ENCODE measurements around the gene CLEC16A. TPM values are rescaled to one million over a fixed set of nuclear protein-coding genes. Genes with fewer than 3 reads are reported as not detected.
"Not testable (repeated sequence)": the region's sequence is repeated elsewhere in the genome, so short reads cannot be mapped to it uniquely, and the experiment has no call there.

CLEC16A gene
- total and polyA plus RNA-seq, 9 donors = 11.5 to 18.3 (median 14.9) TPM

GRCh38 chr16:10923650-10924214, 20.6 kb upstream of the CLEC16A start:
- 69% methylated on average over 13 of the region's 14 CpGs for WGBS (ENCODE audit: insufficient coverage)
- Histone ChIP-seq H3K27ac (ENCODE audit: low read length) (peak overlapping the region; percentile 76), H3K4me1 (ENCODE audit: control insufficient read depth, insufficient read depth, low read length) (peaks cover 46% of the 10 kb centered on the region), H3K4me3 (ENCODE audit: low read length) (no peak overlapping the region), H3K27me3 (ENCODE audit: control insufficient read depth, insufficient read depth, low read length) (no peaks in the 10 kb centered on the region), H3K9me3 (replicated peaks; ENCODE audit: control insufficient read depth, low read depth, low read length) (no peaks in the 10 kb centered on the region), H3K36me3 (ENCODE audit: control insufficient read depth, insufficient read depth, low read length) (peaks cover 41% of the 10 kb centered on the region)
- DNase-seq = peak; percentile 69

GRCh38 chr16:10925285-10925684, 19.1 kb upstream of the CLEC16A start:
- not testable (repeated sequence) for H3K27ac ChIP-seq (ENCODE audit: low read length); H3K4me3 ChIP-seq (ENCODE audit: low read length); H3K27me3 ChIP-seq (ENCODE audit: control insufficient read depth, insufficient read depth, low read length); H3K9me3 ChIP-seq (replicated peaks; ENCODE audit: control insufficient read depth, low read depth, low read length); DNase-seq
- H3K4me1 ChIP-seq (ENCODE audit: control insufficient read depth, insufficient read depth, low read length) = peaks cover 43% of the 10 kb centered on the region
- 100% methylated on average over 2 of the region's 3 CpGs for WGBS (ENCODE audit: insufficient coverage)
- H3K36me3 ChIP-seq (ENCODE audit: control insufficient read depth, insufficient read depth, low read length) = peaks cover 55% of the 10 kb centered on the region

DNA sequence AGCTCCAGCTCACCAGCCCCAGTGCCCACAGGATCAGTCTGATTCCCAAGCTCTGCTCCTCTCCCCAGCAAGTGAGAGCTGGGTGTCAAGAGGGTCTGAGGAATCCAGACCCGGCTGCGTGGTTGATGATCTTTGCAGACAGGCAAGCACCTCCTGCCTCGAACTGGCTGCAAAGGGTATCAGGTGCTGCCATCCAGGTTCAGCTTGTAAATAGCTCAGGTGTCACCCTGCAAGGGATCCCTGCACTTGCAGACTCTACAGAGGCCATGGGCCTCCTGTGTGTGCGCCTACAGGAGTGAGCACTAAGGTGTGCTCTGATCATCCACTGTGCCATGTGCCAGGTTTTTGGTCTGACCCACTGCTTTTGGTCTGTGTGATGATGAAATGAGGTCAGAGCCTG, 18.3 kb upstream of the CLEC16A start:
- Histone ChIP-seq H3K36me3 (ENCODE audit: control insufficient read depth, insufficient read depth, low read length) (peaks cover 60% of the 10 kb centered on the region), H3K27ac (ENCODE audit: low read length) (no peak overlapping the region), H3K4me3 (ENCODE audit: low read length) (no peak overlapping the region), H3K9me3 (replicated peaks; ENCODE audit: control insufficient read depth, low read depth, low read length) (no peaks in the 10 kb centered on the region), H3K4me1 (ENCODE audit: control insufficient read depth, insufficient read depth, low read length) (peaks cover 36% of the 10 kb centered on the region), H3K27me3 (ENCODE audit: control insufficient read depth, insufficient read depth, low read length) (no peaks in the 10 kb centered on the region)
- WGBS (ENCODE audit: insufficient coverage) = 60% methylated on average over 2 of the region's 4 CpGs
- DNase-seq = no peak

GRCh38 chr16:10926867-10927266, 17.5 kb upstream of the CLEC16A start:
- WGBS (ENCODE audit: insufficient coverage) = 90% methylated on average over 2 of the region's 5 CpGs
- no peak for DNase-seq
- Histone ChIP-seq H3K36me3 (ENCODE audit: control insufficient read depth, insufficient read depth, low read length) (peaks cover 57% of the 10 kb centered on the region), H3K9me3 (replicated peaks; ENCODE audit: control insufficient read depth, low read depth, low read length) (no peaks in the 10 kb centered on the region), H3K27ac (ENCODE audit: low read length) (no peak overlapping the region), H3K4me3 (ENCODE audit: low read length) (no peak overlapping the region), H3K4me1 (ENCODE audit: control insufficient read depth, insufficient read depth, low read length) (peaks cover 28% of the 10 kb centered on the region), H3K27me3 (ENCODE audit: control insufficient read depth, insufficient read depth, low read length) (no peaks in the 10 kb centered on the region)

- Histone ChIP-seq H3K9me3 (replicated peaks; ENCODE audit: control insufficient read depth, low read depth, low read length) (no peaks in the 10 kb centered on the region), H3K27ac (ENCODE audit: low read length) (no peak overlapping the region), H3K4me1 (ENCODE audit: control insufficient read depth, insufficient read depth, low read length) (peaks cover 22% of the 10 kb centered on the region), H3K36me3 (ENCODE audit: control insufficient read depth, insufficient read depth, low read length) (peaks cover 61% of the 10 kb centered on the region), H3K27me3 (ENCODE audit: control insufficient read depth, insufficient read depth, low read length) (no peaks in the 10 kb centered on the region), H3K4me3 (ENCODE audit: low read length) (no peak overlapping the region)
- DNase-seq = no peak
- 92% methylated on average over 7 of the region's 11 CpGs for WGBS (ENCODE audit: insufficient coverage)
Measured at GRCh38 chr16:10927497-10928112, 16.8 kb upstream of the CLEC16A start.

DNA sequence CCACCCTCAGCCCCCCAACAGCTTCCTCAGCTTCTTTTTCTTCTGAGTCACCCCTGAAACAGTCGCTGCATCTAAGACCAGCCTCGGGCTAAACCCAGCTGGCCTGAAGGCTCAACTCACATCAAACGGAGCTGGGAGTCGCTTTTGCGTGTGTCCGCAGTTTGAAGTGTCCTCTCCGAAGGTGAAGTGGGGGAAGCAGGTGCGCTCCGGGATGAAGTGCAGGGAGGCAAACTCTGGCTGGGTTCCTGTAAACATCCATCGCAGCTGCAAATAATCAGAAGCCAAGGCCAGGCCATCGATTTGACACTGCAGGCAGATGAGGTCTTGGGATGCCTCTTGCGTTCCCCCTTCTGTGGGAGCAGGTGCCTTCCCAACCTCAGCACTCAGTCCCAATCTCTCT, 15.3 kb upstream of the CLEC16A start:
- not testable (repeated sequence) for H3K4me3 ChIP-seq (ENCODE audit: low read length); H3K27ac ChIP-seq (ENCODE audit: low read length); H3K4me1 ChIP-seq (ENCODE audit: control insufficient read depth, insufficient read depth, low read length); DNase-seq; H3K9me3 ChIP-seq (replicated peaks; ENCODE audit: control insufficient read depth, low read depth, low read length); H3K27me3 ChIP-seq (ENCODE audit: control insufficient read depth, insufficient read depth, low read length)
- peaks cover 73% of the 10 kb centered on the region for H3K36me3 ChIP-seq (ENCODE audit: control insufficient read depth, insufficient read depth, low read length)
- WGBS (ENCODE audit: insufficient coverage) = 82% methylated on average over 8 of the region's 12 CpGs

DNA sequence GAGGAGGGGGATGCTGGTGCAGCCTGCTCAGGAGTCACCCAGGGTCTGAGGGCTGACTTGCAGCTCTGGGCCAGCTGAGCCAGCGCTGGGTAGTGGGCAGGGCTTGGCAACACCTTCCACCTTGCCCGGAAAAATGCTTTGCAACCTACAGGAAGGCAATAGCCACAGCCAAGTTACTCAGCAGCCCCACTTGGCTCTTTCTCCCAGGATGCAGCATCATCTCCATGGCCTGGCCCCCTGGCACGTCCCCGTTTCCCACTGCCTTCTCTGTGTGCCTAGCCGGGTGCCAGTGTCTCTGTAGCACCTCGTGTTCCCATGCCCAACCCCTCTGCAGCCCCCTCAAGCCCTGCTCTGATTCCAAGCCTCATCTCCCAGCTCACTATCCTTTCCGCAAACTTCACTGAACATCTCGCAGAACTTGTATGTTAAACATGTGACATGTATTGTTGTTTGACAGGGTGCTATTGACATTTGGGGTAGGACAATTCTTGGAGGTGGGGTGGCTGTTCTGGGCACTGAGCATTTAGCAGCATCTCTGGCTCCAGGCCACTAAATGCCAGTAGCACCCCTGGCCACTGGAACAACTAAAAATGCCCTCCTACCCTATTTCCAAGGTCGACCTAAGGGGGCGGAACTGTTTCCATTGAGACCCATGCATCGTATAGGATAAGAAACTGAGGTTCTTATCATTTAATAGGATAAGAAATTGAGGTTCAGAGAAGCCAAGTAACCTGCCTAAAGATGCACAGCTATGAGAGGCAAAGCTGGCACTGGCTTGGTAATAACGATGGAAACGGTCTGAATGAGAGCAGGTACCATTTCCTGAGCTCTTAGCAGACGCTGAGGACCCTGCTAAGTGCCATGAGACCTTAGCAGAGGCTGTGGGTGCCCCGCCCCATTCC, 14.3 kb upstream of the CLEC16A start:
- DNase-seq = no peak
- peaks cover 8% of the 10 kb centered on the region for H3K4me1 ChIP-seq (ENCODE audit: control insufficient read depth, insufficient read depth, low read length)
- H3K27ac ChIP-seq (ENCODE audit: low read length) = no peak overlapping the region
- H3K27me3 ChIP-seq (ENCODE audit: control insufficient read depth, insufficient read depth, low read length) = no peaks in the 10 kb centered on the region
- WGBS (ENCODE audit: insufficient coverage) = 81% methylated on average over 12 of the region's 15 CpGs
- no peaks in the 10 kb centered on the region for H3K9me3 ChIP-seq (replicated peaks; ENCODE audit: control insufficient read depth, low read depth, low read length)
- no peak overlapping the region for H3K4me3 ChIP-seq (ENCODE audit: low read length)
- H3K36me3 ChIP-seq (ENCODE audit: control insufficient read depth, insufficient read depth, low read length) = peaks cover 73% of the 10 kb centered on the region

DNA sequence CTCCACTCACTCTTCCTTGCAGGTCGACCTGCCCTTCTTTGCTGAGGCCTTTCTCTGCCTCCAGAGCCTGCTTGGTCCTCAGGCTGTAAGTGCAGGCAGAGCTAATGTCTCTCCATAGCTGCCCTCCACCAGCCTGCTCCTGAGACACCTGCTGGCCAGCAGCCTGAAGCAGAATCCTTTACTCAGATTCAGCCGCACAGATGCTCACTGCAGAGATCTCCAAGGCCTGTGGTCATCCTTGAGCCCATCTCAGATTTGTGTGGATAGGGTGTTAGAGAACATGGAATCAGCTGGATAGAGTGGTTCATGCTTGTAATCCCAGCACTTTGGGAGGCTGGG, 13.6 kb upstream of the CLEC16A start:
- no peaks in the 10 kb centered on the region for H3K27me3 ChIP-seq (ENCODE audit: control insufficient read depth, insufficient read depth, low read length)
- H3K4me1 ChIP-seq (ENCODE audit: control insufficient read depth, insufficient read depth, low read length) = peaks cover 11% of the 10 kb centered on the region
- no peak overlapping the region for H3K27ac ChIP-seq (ENCODE audit: low read length)
- peaks cover 67% of the 10 kb centered on the region for H3K36me3 ChIP-seq (ENCODE audit: control insufficient read depth, insufficient read depth, low read length)
- DNase-seq = no peak
- WGBS (ENCODE audit: insufficient coverage) = 53% methylated on average over 2 of the region's 2 CpGs
- no peaks in the 10 kb centered on the region for H3K9me3 ChIP-seq (replicated peaks; ENCODE audit: control insufficient read depth, low read depth, low read length)
- H3K4me3 ChIP-seq (ENCODE audit: low read length) = no peak overlapping the region

- Histone ChIP-seq H3K4me1 (ENCODE audit: control insufficient read depth, insufficient read depth, low read length) (peaks cover 14% of the 10 kb centered on the region), H3K9me3 (replicated peaks; ENCODE audit: control insufficient read depth, low read depth, low read length) (no peaks in the 10 kb centered on the region), H3K4me3 (ENCODE audit: low read length) (no peak overlapping the region), H3K27ac (ENCODE audit: low read length) (no peak overlapping the region), H3K36me3 (ENCODE audit: control insufficient read depth, insufficient read depth, low read length) (peaks cover 63% of the 10 kb centered on the region), H3K27me3 (ENCODE audit: control insufficient read depth, insufficient read depth, low read length) (no peaks in the 10 kb centered on the region)
- no peak for DNase-seq
- 67% methylated on average over 2 of the region's 7 CpGs for WGBS (ENCODE audit: insufficient coverage)
Measured at GRCh38 chr16:10931134-10931533, 13.2 kb upstream of the CLEC16A start.

- Histone ChIP-seq H3K4me1 (ENCODE audit: control insufficient read depth, insufficient read depth, low read length) (peaks cover 18% of the 10 kb centered on the region), H3K9me3 (replicated peaks; ENCODE audit: control insufficient read depth, low read depth, low read length) (no peaks in the 10 kb centered on the region), H3K36me3 (ENCODE audit: control insufficient read depth, insufficient read depth, low read length) (peaks cover 63% of the 10 kb centered on the region), H3K27me3 (ENCODE audit: control insufficient read depth, insufficient read depth, low read length) (no peaks in the 10 kb centered on the region), H3K27ac (ENCODE audit: low read length) (no peak overlapping the region), H3K4me3 (ENCODE audit: low read length) (no peak overlapping the region)
- no peak for DNase-seq
- WGBS (ENCODE audit: insufficient coverage) = 90% methylated on average over 2 of the region's 11 CpGs
Measured at GRCh38 chr16:10931977-10932632, 12.3 kb upstream of the CLEC16A start.

All from muscle of leg (tissue), 11 donors.